Measurements from ENCODE around the gene SPEG. TPM values are rescaled to one million over a fixed set of nuclear protein-coding genes. Genes with fewer than 3 reads are reported as not detected.

The SPEG gene
- total RNA-seq, 2 experiments from 2014 or later: 1.3 to 1.4 TPM

GRCh38 chr2:219519526-219519916, 84.9 kb downstream of the SPEG start:
- intact Hi-C loops (cut with micrococcal nuclease): no loop called here
- Mint-ChIP-seq H3K27me3 (ENCODE audit: low read depth) (peaks cover 60% of the 10 kb centered on the region), H3K4me3 (no peak overlapping the region), H3K36me3 (ENCODE audit: low read depth) (no peaks in the 10 kb centered on the region), H3K9me3 (no peaks in the 10 kb centered on the region), H3K4me1 (ENCODE audit: low read depth) (peaks cover 14% of the 10 kb centered on the region), H3K27ac (no peak overlapping the region)
- CTCF ChIA-PET: interaction anchor here (0.9 to 4.4 kb wide), 4 partner anchors 10 to 43 kb away, joined by 3 to 35 read pairs (median 20); a partner anchor contains a TSS
- no peak for DNase-seq

- CTCF ChIA-PET: interaction anchor here (0.6 to 4.4 kb wide), 9 partner anchors 9 to 459 kb away, joined by 3 to 35 read pairs (median 5); partner anchors contain the start of gene IHH
- no peak for DNase-seq
- no peak overlapping the region for H3K4me3 Mint-ChIP-seq
- peaks cover 14% of the 10 kb centered on the region for H3K4me1 Mint-ChIP-seq (ENCODE audit: low read depth)
- H3K36me3 Mint-ChIP-seq (ENCODE audit: low read depth): no peaks in the 10 kb centered on the region
- peaks cover 64% of the 10 kb centered on the region for H3K27me3 Mint-ChIP-seq (ENCODE audit: low read depth)
- no peak overlapping the region for H3K27ac Mint-ChIP-seq
- no peaks in the 10 kb centered on the region for H3K9me3 Mint-ChIP-seq
- intact Hi-C loops (cut with micrococcal nuclease): loop anchor here (2.0 kb wide), 1 partner anchor 43 kb away; no protein-coding TSS in a partner anchor
These were observed 85.4 kb downstream of the SPEG start for GRCh38 chr2:219520079-219520478.

DNA sequence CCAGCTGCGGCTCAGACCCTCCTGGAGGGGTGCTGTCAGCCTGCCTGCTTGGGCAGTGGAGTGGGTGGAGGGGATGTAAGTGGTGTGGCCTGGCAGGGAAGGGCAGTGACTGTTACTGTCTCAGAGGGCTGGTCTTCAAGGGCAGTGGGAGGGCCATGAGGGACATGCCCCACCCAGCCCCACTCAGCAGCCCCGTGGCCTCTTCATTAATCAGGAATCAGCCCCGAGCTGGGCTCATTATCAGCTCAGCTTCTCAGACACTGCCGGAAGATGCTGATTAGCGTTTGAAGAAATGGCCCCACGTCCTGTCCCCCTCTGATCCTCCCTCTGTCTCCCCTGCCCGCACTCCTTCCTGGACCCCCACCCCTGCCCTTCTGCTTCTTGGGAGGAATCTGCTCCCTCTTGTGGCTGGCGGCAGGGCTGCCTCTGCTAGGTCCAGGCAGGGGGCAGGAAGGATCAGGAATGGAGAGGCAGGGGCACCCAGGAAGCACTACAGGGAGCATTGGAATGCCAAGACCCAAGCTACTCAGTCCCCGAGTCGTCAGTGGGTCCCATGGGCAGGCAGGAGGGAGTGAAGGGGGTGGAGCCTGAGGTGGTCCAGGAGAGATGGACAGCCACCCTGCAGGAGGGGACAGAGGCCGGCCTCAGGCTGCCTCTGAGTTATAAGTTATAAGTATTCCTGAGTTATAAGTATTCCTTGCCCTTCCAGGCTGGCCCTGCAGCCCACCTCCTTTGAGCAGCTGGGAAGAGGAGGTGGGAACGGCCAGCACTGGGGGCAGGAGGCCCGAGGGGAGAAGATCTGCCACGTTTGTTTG, 86.6 kb downstream of the SPEG start:
- Mint-ChIP-seq H3K4me3 (no peak overlapping the region), H3K27ac (no peak overlapping the region), H3K36me3 (ENCODE audit: low read depth) (no peaks in the 10 kb centered on the region), H3K27me3 (ENCODE audit: low read depth) (peaks cover 64% of the 10 kb centered on the region), H3K4me1 (ENCODE audit: low read depth) (peaks cover 14% of the 10 kb centered on the region), H3K9me3 (no peaks in the 10 kb centered on the region)
- CTCF ChIA-PET: interaction anchor here (1.2 to 4.4 kb wide), 8 partner anchors 8 to 118 kb away, joined by 3 to 35 read pairs (median 6); a partner anchor contains a TSS
- intact Hi-C loops (cut with micrococcal nuclease): loop anchor here (1.0 to 2.0 kb wide), 2 partner anchors 23 to 44 kb away; partner anchors contain the start of gene GMPPA
- peak; percentile 34 for DNase-seq

DNA sequence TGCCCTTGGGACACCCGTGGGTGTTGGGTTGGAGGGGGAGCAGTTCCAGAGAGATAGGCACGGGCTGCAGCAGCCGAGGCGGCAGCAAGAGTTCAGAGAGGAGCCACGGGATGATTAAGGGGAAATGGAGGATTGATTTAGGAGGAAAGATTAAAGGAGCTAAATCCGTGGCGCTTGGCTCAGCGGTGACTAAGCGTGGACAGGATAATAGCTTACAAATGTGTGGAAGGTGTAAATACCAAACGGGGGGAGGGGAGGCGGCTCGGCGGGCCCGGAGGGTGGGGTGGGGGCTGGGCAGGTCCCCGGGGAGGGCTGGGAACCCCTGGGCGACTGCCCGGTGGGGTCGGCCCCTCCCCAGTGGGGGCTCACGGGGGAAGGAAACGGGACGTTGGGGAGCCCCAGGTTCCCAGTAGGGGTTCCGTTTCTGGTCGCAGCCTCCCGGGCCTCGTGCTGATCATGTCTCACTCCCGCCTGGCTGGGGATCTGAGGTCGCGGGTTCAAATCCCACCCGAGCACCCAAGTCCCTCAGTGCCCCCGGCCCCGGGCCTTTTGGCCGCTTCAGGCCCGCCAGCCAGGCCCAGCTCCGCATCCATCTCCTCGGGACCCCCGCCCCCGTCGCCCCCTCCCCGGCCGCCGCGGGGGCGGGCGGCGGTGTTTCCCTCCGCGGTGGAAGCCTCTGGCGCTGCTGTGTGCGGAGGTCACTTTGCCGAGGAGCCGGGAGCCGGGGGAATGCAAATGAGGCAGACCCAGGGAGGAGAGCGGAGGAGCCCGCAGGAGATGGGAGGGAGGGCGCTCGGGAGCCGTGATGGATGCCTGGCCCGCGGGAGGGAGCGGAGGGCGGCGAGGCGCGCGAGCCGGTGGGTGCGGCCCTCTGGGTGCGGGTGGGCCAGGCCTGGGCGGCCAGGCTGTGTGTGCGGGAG, 87.7 kb downstream of the SPEG start:
- no peak overlapping the region for H3K4me3 Mint-ChIP-seq
- peaks cover 14% of the 10 kb centered on the region for H3K4me1 Mint-ChIP-seq (ENCODE audit: low read depth)
- H3K27ac Mint-ChIP-seq: no peak overlapping the region
- H3K9me3 Mint-ChIP-seq: no peaks in the 10 kb centered on the region
- intact Hi-C loops (cut with micrococcal nuclease): no loop called here
- no peak for DNase-seq
- CTCF ChIA-PET: interaction anchor here (0.9 to 4.4 kb wide), 4 partner anchors 11 to 40 kb away, joined by 3 to 20 read pairs (median 6); no protein-coding TSS in a partner anchor
- H3K36me3 Mint-ChIP-seq (ENCODE audit: low read depth): no peaks in the 10 kb centered on the region
- peaks cover 65% of the 10 kb centered on the region for H3K27me3 Mint-ChIP-seq (ENCODE audit: low read depth)

DNA sequence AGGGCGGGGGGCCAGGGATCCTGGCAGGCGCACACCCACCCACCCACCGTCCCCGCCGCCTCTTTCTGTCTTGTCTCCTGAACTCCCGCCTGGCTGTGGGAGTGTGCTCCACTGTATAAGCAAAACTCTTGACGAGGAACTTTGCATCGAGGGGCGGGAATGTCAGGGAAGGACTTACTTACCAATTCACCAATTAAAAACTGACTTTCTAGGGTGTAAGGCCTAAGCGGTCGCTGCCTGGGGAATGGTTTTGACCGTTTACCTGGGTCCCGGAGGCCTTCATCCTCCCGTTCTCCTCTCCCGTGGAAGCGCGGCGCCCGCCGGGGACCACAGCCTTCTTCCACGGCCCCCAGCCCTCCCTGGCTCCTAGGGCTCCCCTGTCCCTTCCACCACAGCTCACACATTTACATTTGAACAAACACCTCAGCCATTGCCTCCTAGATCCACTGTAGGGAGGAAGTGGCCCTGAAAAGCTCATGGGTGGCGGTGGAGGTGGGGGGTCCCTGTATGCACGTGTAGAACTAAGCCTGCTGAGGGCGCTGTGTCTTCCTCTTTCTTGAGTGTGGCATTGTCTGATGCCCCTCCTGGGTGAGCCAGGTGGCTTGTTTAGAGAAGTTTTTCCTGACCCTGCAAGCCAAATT, 88.5 kb downstream of the SPEG start:
- peaks cover 68% of the 10 kb centered on the region for H3K27me3 Mint-ChIP-seq (ENCODE audit: low read depth)
- CTCF ChIA-PET: interaction anchor here (0.6 to 2.3 kb wide), 6 partner anchors 12 to 493 kb away, joined by 3 to 6 read pairs (median 3); no protein-coding TSS in a partner anchor
- DNase-seq: no peak
- H3K36me3 Mint-ChIP-seq (ENCODE audit: low read depth): no peaks in the 10 kb centered on the region
- H3K4me3 Mint-ChIP-seq: no peak overlapping the region
- H3K27ac Mint-ChIP-seq: no peak overlapping the region
- intact Hi-C loops (cut with micrococcal nuclease): no loop called here
- peaks cover 14% of the 10 kb centered on the region for H3K4me1 Mint-ChIP-seq (ENCODE audit: low read depth)
- H3K9me3 Mint-ChIP-seq: no peaks in the 10 kb centered on the region

GRCh38 chr2:219524817-219525216, 90.2 kb downstream of the SPEG start:
- intact Hi-C loops (cut with micrococcal nuclease): no loop called here
- CTCF ChIA-PET: interaction anchor here (1.2 to 8.1 kb wide), 2 partner anchors 17 to 28 kb away, joined by 5 to 211 read pairs; partner anchors contain the start of gene GMPPA
- DNase-seq: no peak
- Mint-ChIP-seq H3K27me3 (ENCODE audit: low read depth) (peaks cover 74% of the 10 kb centered on the region), H3K36me3 (ENCODE audit: low read depth) (no peaks in the 10 kb centered on the region), H3K4me3 (no peak overlapping the region), H3K4me1 (ENCODE audit: low read depth) (peaks cover 14% of the 10 kb centered on the region), H3K27ac (no peak overlapping the region), H3K9me3 (no peaks in the 10 kb centered on the region)

GRCh38 chr2:219525533-219526232, 91.0 kb downstream of the SPEG start:
- Mint-ChIP-seq H3K9me3 (no peaks in the 10 kb centered on the region), H3K27ac (no peak overlapping the region), H3K36me3 (ENCODE audit: low read depth) (no peaks in the 10 kb centered on the region), H3K27me3 (ENCODE audit: low read depth) (peaks cover 78% of the 10 kb centered on the region), H3K4me3 (no peak overlapping the region), H3K4me1 (ENCODE audit: low read depth) (peaks cover 14% of the 10 kb centered on the region)
- DNase-seq: no peak
- intact Hi-C loops (cut with micrococcal nuclease): no loop called here
- CTCF ChIA-PET: interaction anchor here (1.4 to 8.1 kb wide), 4 partner anchors 29 to 123 kb away, joined by 3 to 211 read pairs (median 76); partner anchors contain the start of gene GMPPA

DNA sequence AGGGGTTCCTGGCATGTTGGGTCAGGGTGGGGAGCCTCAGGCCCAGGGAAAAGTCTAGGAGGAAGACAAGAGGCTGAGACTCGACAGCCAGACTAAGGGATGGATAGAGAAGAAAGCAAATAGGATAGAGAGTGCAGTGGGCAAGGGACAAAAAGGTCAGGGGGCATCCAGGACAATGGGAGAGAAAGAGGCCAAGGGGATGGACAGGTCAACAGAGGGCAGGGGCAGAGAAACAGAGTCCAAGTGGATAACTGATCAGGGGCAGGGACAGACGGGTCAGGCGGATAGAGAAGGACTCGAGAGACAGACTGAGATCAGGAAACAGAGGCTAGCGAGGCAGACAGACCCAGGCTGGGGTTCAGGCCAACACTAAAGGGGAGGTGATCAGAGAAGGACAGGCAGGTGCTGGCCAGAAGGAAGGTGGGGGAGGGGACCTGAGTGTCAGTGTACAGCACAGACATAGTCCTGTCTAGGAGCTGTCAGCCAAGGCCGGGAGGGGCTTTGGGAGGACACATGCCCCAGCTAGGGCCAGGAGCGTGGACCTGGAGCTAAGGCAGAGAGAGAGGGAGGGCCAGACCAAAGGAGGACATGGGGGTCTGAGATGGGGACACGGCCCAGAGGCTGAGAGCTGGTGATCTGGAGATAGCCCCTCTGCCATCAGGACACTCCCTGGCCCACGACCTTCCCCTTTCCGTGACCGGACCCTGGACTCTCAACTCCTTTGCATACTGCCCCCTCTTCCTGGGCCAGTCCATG, 91.9 kb downstream of the SPEG start:
- CTCF ChIA-PET: interaction anchor here (1.4 to 8.1 kb wide), 7 partner anchors 13 to 124 kb away, joined by 3 to 211 read pairs (median 65); partner anchors contain the start of gene GMPPA
- H3K9me3 Mint-ChIP-seq: no peaks in the 10 kb centered on the region
- H3K36me3 Mint-ChIP-seq (ENCODE audit: low read depth): no peaks in the 10 kb centered on the region
- intact Hi-C loops (cut with micrococcal nuclease): no loop called here
- H3K27ac Mint-ChIP-seq: no peak overlapping the region
- H3K4me3 Mint-ChIP-seq: no peak overlapping the region
- peaks cover 12% of the 10 kb centered on the region for H3K4me1 Mint-ChIP-seq (ENCODE audit: low read depth)
- no peak for DNase-seq
- H3K27me3 Mint-ChIP-seq (ENCODE audit: low read depth): peaks cover 80% of the 10 kb centered on the region

DNA sequence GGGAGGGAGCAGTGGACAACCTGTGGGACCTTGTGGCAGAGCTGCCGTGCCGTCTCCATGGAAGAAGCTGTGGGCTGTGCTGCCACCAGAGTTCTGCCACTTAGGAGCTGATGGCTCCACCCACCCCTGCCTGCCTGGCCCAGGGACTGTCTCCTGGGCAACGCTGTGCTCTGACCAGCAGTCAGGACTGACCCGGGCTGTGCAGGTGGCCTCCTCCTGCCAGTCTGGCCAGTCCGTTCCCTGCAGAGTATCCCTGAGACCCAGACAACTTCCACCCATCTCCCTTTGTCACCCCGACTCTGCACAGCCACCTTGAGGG, 92.4 kb downstream of the SPEG start:
- no peaks in the 10 kb centered on the region for H3K36me3 Mint-ChIP-seq (ENCODE audit: low read depth)
- H3K27ac Mint-ChIP-seq: no peak overlapping the region
- H3K4me1 Mint-ChIP-seq (ENCODE audit: low read depth): peaks cover 7% of the 10 kb centered on the region
- H3K4me3 Mint-ChIP-seq: no peak overlapping the region
- CTCF ChIA-PET: interaction anchor here (1.4 to 8.1 kb wide), 9 partner anchors 13 to 124 kb away, joined by 3 to 211 read pairs (median 29); partner anchors contain the start of genes ASIC4 and GMPPA
- H3K9me3 Mint-ChIP-seq: no peaks in the 10 kb centered on the region
- DNase-seq: no peak
- peaks cover 75% of the 10 kb centered on the region for H3K27me3 Mint-ChIP-seq (ENCODE audit: low read depth)
- intact Hi-C loops (cut with micrococcal nuclease): no loop called here

DNA sequence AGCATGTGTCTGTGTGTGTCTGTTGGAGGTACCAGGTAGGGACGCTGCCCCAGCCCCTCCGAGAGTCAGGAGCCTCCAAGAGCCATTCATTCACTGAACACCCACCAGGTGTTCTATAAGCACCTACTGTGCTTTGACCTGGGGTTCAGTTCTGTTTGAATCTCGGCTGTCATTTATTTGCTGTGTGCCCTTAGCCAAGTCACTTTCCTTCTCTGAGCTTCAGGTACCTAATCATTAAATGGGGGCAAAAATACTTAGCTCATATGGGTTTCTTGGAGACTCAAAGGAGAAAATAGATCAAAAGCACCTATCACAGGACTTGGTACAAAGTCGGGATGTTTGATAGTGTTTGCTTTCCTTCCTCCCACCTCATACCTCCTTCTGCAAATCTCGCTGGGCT, 92.8 kb downstream of the SPEG start:
- Mint-ChIP-seq H3K27ac (no peak overlapping the region), H3K27me3 (ENCODE audit: low read depth) (peaks cover 74% of the 10 kb centered on the region), H3K36me3 (ENCODE audit: low read depth) (no peaks in the 10 kb centered on the region), H3K4me1 (ENCODE audit: low read depth) (peaks cover 6% of the 10 kb centered on the region), H3K4me3 (no peak overlapping the region), H3K9me3 (no peaks in the 10 kb centered on the region)
- CTCF ChIA-PET: interaction anchor here (0.8 to 8.1 kb wide), 10 partner anchors 8 to 125 kb away, joined by 3 to 211 read pairs (median 32); partner anchors contain the start of genes ASIC4 and GMPPA
- intact Hi-C loops (cut with micrococcal nuclease): no loop called here
- no peak for DNase-seq

Data from activated naive CD4-positive, alpha-beta T cell treated with anti-CD3 and anti-CD28 coated beads for 36 hours (primary cell).